Cerebellar nuclear complex (tissue), 1 donor: ENCODE measurements around the gene MED12.
A peak's percentile ranks its signal among the peaks of the same experiment; 100 is the strongest.

Experiments
- DNase-seq, 2 experiments: peaks; one replicate each; lab custom pipeline; 2025; lab: John Stamatoyannopoulos, UW

MED12 gene

GRCh38 chrX:71118032-71118984, at the start of gene MED12:
MED12 (plus strand) TSS chrX:71118596; CDS start chrX:71118755, 159 bp downstream.
- DNase-seq: peak; percentile 13 to 68

DNA sequence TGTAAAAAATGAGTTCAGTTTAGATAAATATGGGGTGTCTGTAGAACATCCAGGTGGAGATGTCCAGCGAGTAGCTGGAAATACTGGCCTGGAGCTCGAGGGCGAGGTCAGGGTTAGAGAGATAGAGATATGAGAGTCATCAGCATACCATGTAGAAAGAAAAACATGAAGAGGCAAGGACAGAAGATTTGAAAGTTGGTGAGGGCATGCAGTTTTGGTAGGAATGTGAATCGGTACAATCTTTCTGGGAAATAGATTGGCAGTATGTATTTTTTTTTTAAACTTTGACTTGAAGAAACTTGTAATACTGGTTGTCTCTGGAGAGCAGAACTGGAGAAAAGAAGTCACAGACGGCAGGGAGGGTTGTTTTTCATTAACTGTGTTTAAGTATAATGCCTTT, 47.9 kb upstream of the MED12 start:
- no peak for DNase-seq

DNA sequence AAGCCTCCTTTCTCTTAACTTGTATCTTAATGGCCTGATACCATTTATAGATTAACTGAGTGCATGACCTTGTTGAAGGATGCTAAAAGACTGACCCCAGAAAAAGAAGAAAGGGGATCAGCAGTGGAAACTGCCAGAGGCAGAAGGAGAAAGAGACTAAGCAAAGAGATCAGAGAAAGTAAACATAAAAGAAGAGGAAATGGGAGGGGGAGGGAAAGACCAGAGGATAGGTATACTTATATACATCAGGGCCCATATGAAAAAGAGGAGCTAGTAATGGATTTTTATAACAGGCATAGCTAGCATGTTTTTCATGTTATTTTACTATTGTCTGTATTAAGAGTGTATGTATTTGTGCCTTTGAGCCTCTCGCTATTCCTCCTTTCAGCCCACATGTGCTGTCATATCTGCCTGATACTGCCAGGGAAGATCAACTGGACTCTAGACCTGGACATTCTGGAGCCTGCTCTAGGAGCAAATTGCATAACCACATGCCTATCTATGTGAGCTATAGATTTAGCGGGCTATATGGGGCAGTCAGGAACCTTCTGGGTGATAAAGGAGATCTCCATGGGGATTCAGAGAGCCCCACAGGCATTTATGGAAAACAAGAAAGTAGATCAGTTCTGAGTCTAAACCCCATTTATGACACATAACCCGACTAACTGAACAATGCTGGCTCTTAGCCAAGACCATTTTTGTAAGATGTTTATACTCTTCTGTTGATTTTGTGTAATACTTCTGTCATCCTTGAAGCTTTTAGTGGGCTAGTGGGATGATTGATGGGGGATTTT, 36.9 kb upstream of the MED12 start:
- no peak for DNase-seq

DNA sequence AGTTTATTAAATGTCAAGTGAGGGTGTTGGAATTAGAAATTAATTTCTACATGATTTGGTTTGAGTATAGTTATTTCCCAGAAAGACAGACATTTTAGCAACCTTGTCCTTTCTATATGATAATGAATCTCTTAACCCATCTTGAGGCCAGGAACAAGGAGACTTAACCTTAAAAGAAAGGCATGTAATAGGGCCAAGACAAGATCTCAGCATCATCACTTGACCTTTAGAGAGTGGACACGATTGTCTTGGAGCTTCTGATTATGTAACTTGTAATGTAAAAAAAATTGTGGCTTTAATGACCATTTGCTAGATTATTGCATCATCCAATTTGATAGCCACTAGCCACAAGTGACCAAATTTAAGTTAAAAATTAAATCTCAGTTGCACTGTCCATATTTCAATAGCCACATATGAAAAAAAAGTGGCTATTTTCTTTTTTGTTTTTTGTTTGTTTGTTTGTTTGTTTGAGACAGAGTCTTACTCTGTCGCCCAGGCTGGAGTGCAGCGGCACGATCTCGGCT, 36.2 kb upstream of the MED12 start:
- no peak for DNase-seq

- DNase-seq: no peak
These were observed 35.6 kb upstream of the MED12 start for GRCh38 chrX:71082822-71083221.

DNA sequence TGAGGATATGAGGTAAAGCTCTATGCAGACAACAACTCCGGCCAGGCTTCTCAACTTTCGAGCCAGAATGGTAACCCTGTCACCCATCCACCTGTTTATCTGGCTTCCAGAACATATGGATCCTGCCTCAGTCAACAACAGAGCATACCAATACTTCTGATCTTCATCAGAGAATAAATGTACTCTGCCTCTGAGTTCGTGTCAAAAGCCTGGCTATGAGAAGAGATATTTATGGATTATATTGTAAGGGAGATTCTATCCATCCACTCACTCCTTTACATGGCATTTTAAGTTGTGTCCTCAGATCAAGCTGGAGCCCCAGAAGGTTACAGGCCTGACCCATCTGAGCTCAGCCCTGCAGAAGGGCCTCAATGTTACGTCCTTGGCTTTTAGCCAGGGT, 32.5 kb upstream of the MED12 start:
- DNase-seq: no peak

DNA sequence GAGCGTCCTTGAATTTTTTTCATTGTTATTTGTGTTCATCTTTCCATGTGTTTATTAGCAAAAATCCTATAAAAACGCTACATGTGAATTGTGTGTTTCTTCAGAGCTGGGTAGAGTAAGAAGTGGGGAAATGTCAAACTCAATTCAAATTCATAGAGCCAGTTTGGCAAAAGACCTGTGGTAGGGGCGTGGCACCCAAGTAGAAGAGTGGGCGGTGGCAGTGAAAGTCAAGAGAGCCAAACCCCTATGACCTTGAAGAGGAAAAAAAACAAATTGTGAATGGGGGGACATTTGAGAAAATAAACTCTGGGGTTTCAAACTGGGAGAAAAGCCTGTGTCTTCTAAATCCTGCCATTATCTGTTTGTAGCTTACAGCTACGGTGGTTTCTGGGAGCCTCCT, 27.1 kb upstream of the MED12 start:
- DNase-seq: no peak

DNA sequence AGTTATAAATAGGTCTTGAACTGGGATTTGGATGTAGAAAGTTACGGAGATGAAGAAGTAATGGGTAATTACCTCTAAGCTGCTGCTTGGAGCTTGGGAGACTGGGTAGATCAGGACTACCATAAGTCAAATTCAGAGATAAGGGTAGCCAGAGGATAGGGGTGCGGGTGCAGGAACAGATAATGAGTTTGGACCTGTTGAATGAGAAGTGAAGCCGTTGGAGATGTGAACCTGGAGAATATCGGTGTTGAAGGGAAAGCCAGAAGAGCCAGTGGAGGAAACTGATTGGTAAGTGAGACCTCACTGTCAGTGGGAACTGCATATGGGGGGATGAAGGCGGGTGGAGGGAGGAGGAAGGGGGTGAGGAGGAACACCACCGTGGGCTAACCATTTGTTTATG, 23.4 kb upstream of the MED12 start:
- no peak for DNase-seq

DNA sequence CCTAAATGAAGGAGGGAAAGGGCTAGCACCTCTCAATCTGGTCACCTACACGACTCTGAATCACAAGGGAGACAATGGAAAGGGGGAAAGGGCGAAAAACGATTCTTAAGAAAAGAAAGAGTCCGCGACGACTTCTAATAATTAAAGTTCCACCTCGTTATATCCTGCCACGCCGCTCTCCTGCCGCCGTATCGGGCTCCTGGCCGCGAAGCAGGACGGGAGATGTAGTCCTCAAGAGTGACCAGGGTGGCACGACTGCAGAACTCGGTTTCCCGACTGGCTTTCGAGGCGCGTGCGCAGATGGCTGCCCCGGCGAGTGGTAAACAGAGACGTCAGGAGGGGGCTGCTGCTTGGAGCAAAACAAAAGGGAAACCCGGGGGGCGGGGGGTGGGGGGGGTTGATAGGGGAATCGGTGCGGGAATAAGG, 22.8 kb upstream of the MED12 start, which contains the start of gene FOXO4:
TSS of gene FOXO4 (plus strand) at position 297 of the 426 bp plus-strand sequence. CDS start 678 bp downstream, outside the sequence.
- DNase-seq: peak; percentile 19 to 69

DNA sequence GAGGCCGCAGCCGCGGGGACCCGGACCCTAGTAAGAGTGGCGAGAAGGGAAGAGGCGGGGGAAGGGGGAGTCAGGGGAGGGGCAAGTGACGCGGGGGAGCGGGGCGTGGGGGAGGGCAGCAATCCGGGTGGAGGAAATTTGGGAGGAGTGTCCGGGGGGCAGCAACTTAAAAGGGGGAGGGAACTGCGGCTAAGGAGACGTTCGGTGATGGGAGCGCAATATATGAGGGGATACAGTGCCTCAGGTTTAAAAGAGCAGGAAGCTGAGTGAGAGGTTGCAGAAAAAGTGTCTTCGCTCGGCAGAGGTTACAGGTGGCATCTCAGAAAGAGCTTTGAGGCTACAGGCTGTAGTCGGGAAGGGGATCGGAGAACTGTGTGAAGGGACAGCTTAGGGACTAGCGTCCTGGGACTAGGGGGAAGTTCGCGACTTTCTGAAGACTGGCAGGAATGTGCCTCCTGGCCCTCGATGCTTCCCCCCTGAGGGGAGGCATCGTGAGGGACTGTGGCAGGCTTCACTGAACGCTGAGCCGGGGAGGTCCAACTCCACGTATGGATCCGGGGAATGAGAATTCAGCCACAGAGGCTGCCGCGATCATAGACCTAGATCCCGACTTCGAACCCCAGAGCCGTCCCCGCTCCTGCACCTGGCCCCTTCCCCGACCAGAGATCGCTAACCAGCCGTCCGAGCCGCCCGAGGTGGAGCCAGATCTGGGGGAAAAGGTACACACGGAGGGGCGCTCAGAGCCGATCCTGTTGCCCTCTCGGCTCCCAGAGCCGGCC, 22.2 kb upstream of the MED12 start:
- no peak for DNase-seq

DNA sequence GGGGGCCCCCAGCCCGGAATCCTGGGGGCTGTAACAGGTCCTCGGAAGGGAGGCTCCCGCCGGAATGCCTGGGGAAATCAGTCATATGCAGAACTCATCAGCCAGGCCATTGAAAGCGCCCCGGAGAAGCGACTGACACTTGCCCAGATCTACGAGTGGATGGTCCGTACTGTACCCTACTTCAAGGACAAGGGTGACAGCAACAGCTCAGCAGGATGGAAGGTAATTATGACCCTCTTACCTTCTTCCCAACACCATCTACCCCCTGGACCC, 21.7 kb upstream of the MED12 start:
- no peak for DNase-seq

GRCh38 chrX:71098302-71098701, 20.1 kb upstream of the MED12 start:
- no peak for DNase-seq

DNA sequence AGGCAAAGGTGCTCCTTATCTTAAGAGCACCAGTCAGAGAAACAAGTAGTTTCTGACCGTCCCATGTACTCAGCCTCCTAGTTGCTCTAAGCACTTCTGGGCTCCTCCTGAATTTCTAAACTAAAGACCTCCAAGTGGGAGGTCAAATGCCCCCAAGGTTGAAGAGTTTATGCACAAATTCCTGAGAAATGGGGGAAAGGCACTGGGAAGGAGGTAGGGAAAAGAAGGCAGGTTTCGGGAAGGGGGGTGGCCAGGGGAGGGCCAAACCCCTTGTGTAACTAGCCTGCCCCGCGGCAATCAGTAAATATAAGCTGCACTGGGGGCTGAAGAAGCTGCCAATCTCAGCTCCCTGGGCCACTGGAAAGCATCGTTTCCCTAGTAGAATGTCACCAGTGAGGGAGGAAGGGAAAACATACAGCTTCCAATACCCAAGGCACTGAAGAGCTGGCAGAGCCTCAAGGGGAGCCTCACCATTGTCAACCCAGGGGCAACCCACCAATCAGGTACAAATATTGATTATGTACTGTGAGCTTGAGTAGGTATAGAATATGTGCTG, 19.4 kb upstream of the MED12 start:
- no peak for DNase-seq

GRCh38 chrX:71099736-71100135, 18.7 kb upstream of the MED12 start:
- DNase-seq: no peak

DNA sequence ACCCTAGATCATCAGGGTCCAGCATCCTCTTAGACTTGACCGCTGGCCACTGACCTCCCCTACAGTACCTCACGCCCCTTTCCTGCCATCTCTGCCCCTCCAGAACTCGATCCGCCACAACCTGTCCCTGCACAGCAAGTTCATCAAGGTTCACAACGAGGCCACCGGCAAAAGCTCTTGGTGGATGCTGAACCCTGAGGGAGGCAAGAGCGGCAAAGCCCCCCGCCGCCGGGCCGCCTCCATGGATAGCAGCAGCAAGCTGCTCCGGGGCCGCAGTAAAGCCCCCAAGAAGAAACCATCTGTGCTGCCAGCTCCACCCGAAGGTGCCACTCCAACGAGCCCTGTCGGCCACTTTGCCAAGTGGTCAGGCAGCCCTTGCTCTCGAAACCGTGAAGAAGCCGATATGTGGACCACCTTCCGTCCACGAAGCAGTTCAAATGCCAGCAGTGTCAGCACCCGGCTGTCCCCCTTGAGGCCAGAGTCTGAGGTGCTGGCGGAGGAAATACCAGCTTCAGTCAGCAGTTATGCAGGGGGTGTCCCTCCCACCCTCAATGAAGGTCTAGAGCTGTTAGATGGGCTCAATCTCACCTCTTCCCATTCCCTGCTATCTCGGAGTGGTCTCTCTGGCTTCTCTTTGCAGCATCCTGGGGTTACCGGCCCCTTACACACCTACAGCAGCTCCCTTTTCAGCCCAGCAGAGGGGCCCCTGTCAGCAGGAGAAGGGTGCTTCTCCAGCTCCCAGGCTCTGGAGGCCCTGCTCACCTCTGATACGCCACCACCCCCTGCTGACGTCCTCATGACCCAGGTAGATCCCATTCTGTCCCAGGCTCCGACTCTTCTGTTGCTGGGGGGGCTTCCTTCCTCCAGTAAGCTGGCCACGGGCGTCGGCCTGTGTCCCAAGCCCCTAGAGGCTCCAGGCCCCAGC, 17.6 kb upstream of the MED12 start:
- DNase-seq: no peak

DNA sequence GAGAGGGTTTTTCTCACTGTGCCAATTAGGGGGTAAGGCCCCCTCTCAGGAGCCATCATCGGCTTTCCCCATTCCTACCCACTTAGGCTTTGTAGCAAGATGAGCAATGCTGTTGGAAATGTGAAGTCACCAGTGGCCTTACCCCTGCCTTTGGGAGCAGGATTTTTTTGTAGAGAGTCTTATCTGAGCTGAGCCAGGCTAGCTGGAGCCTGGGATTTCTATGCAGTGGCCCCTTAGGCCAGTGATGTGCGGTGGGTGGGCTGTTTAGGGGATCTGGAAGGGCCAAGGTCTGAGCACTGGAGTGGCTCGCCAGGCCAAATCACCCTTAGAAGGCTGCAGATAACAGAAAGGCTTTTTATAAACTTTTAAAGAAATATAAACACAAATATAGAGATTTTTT, 16.1 kb upstream of the MED12 start:
- no peak for DNase-seq

DNA sequence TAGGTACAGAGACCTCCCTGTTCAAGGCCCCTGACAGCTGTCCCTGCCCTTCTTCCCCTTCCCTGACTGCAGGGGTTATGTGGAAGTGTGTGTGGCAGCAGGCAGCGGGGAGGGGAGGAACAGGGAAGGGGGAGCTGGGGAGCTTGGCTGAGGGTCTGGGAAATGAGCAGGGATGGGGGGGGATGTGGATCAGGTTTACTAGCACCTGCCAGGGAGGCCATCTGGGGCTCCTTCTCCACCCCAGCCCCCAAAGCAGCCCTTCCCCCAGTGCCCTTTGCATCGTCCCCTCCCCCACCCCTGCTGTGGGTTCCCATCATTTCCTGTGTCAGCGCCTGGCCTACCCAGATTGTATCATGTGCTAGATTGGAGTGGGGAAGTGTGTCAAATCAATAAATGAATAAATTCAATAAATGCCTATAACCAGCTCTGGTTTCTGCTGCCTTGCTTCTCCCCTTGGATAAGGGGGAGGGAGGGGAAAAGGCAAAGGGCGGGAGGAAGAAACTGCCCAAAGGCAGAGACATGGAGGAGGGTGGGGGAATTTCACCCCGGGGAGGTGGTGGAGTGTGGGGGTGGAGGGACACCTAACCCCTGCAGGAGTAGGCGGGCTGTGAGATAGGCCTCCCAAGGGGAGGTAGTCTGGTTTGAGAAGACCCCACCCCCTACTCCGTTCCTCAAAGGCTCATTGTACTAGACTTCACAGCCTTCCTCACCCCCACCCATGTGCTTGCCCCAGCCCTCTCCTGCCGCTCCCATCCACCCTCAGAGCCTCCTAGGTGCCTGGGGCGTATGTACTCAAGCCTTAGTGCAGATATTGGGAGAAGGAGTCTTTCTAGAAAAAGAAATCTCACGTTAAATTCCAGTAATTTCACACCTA, 15.0 kb upstream of the MED12 start:
- no peak for DNase-seq

GRCh38 chrX:71105628-71106027, 12.8 kb upstream of the MED12 start:
- DNase-seq: no peak

DNA sequence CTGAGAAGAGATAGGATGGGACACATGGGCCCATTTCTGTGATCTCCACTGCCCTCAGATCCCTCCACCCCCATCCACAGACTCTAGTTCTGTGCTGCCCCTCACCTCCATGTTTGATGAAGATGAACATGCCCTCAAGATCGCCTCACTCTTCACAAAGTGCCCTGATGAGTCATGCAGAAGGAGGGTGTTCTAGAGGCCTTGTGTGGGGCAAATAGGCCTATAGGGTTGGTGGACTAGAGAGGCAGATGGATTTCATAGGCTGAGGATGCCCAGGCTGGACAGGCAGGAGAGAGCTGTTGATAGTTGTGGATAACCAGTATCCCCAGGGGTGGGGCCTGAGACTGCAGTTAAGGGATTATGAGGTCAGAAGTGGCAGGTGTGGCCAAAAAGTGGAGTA, 12.0 kb upstream of the MED12 start, which contains the start of gene CXorf65:
TSS of gene CXorf65 (minus strand) at position 314 of the 400 bp plus-strand sequence. CDS start at position 130, 184 bp downstream.
- DNase-seq: no peak
